ENCODE measurements around the gene CACNA1S.
A peak's percentile ranks its signal among the peaks of the same experiment; 100 is the strongest.

CACNA1S gene

GRCh38 chr1:201080135-201080534 lies 32.1 kb downstream of the CACNA1S start:
- H3F3A ChIP-seq (ENCODE audit: insufficient read depth, low read length), result no peaks in the 10 kb centered on the region
- no peak for DNase-seq
- no peaks in the 10 kb centered on the region for H3K79me2 ChIP-seq (ENCODE audit: low read length)
- no peaks in the 10 kb centered on the region for H3K9me3 ChIP-seq (replicated peaks; ENCODE audit: insufficient read depth, low read length)
- H3K9me2 ChIP-seq (replicated peaks; ENCODE audit: insufficient read depth, low read length), result no peaks in the 10 kb centered on the region
- no peak overlapping the region for H2AFZ ChIP-seq (ENCODE audit: low read length)
- no peaks in the 10 kb centered on the region for H3K4me1 ChIP-seq (ENCODE audit: low read length)
- no peak overlapping the region for H3K27ac ChIP-seq (ENCODE audit: low read length)
- no peaks in the 10 kb centered on the region for H3K36me3 ChIP-seq (replicated peaks; ENCODE audit: insufficient read depth, low read length)
- H3K4me3 ChIP-seq (ENCODE audit: low read length), result no peak overlapping the region
- TF ChIP-seq EZH2 (optimal IDR thresholded peaks at IDR 0.05; ENCODE audit: low read depth, low read length) (no peak), EZH2phosphoT487 (IDR thresholded peaks at IDR 0.05; ENCODE audit: low read length) (no peak), CTCF (IDR thresholded peaks at IDR 0.05; ENCODE audit: low read length) (peak; percentile 13)
- no peaks in the 10 kb centered on the region for H4K20me1 ChIP-seq (ENCODE audit: insufficient read depth, low read length)
- no peaks in the 10 kb centered on the region for H3K27me3 ChIP-seq (replicated peaks; ENCODE audit: insufficient read depth, low read length)
- no peak overlapping the region for H3K9ac ChIP-seq (ENCODE audit: low read length)
- H3K4me2 ChIP-seq (ENCODE audit: low read depth, low read length), result no peak overlapping the region

- Histone ChIP-seq H3K79me2 (ENCODE audit: low read length) (no peaks in the 10 kb centered on the region), H2AFZ (ENCODE audit: low read length) (no peak overlapping the region), H3K4me3 (ENCODE audit: low read length) (no peak overlapping the region), H3K9me2 (replicated peaks; ENCODE audit: insufficient read depth, low read length) (no peaks in the 10 kb centered on the region), H3K36me3 (replicated peaks; ENCODE audit: insufficient read depth, low read length) (no peaks in the 10 kb centered on the region), H3F3A (ENCODE audit: insufficient read depth, low read length) (no peaks in the 10 kb centered on the region), H3K4me2 (ENCODE audit: low read depth, low read length) (no peak overlapping the region), H3K9ac (ENCODE audit: low read length) (no peak overlapping the region), H3K27ac (ENCODE audit: low read length) (no peak overlapping the region), H3K9me3 (replicated peaks; ENCODE audit: insufficient read depth, low read length) (no peaks in the 10 kb centered on the region), H4K20me1 (ENCODE audit: insufficient read depth, low read length) (no peaks in the 10 kb centered on the region), H3K27me3 (replicated peaks; ENCODE audit: insufficient read depth, low read length) (no peaks in the 10 kb centered on the region), H3K4me1 (ENCODE audit: low read length) (no peaks in the 10 kb centered on the region)
- TF ChIP-seq EZH2phosphoT487 (IDR thresholded peaks at IDR 0.05; ENCODE audit: low read length) (no peak), CTCF (IDR thresholded peaks at IDR 0.05; ENCODE audit: low read length) (no peak), EZH2 (optimal IDR thresholded peaks at IDR 0.05; ENCODE audit: low read depth, low read length) (no peak)
- DNase-seq, result no peak
Measured at GRCh38 chr1:201077736-201078135, 34.5 kb downstream of the CACNA1S start.

GRCh38 chr1:201077116-201077515 lies 35.1 kb downstream of the CACNA1S start:
- DNase-seq, result no peak
- H3K4me3 ChIP-seq (ENCODE audit: low read length), result no peak overlapping the region
- H3K79me2 ChIP-seq (ENCODE audit: low read length), result no peaks in the 10 kb centered on the region
- no peaks in the 10 kb centered on the region for H3F3A ChIP-seq (ENCODE audit: insufficient read depth, low read length)
- no peaks in the 10 kb centered on the region for H3K4me1 ChIP-seq (ENCODE audit: low read length)
- H3K4me2 ChIP-seq (ENCODE audit: low read depth, low read length), result no peak overlapping the region
- H4K20me1 ChIP-seq (ENCODE audit: insufficient read depth, low read length), result no peaks in the 10 kb centered on the region
- H3K9ac ChIP-seq (ENCODE audit: low read length), result no peak overlapping the region
- H3K36me3 ChIP-seq (replicated peaks; ENCODE audit: insufficient read depth, low read length), result no peaks in the 10 kb centered on the region
- H3K9me3 ChIP-seq (replicated peaks; ENCODE audit: insufficient read depth, low read length), result no peaks in the 10 kb centered on the region
- TF ChIP-seq EZH2phosphoT487 (IDR thresholded peaks at IDR 0.05; ENCODE audit: low read length), result no peak
- no peak for TF ChIP-seq EZH2 (optimal IDR thresholded peaks at IDR 0.05; ENCODE audit: low read depth, low read length)
- no peak for TF ChIP-seq CTCF (IDR thresholded peaks at IDR 0.05; ENCODE audit: low read length)
- H3K27me3 ChIP-seq (replicated peaks; ENCODE audit: insufficient read depth, low read length), result no peaks in the 10 kb centered on the region
- H2AFZ ChIP-seq (ENCODE audit: low read length), result no peak overlapping the region
- no peak overlapping the region for H3K27ac ChIP-seq (ENCODE audit: low read length)
- no peaks in the 10 kb centered on the region for H3K9me2 ChIP-seq (replicated peaks; ENCODE audit: insufficient read depth, low read length)

Data from MM.1S (cell line).